Measurements from ENCODE around the gene G6PC1. TPM values are rescaled to one million over a fixed set of nuclear protein-coding genes. Genes with fewer than 3 reads are reported as not detected.

Gene G6PC1
- total and polyA plus RNA-seq, 2 of the 13 experiments (the other 11 are each of a cell fraction or from before 2014, with no cell fraction given) = 1.7 to 37.9 TPM

GRCh38 chr17:42920106-42920900 lies 19.7 kb downstream of the G6PC1 start (continued):
- TF ChIP-seq HNF4G (IDR thresholded peaks at IDR 0.05; ENCODE audit: borderline replicate concordance, low read depth, low read length) = peak; percentile 85
- TF ChIP-seq HNF4G (CRISPR knock-in tag; IDR thresholded peaks at IDR 0.05; ENCODE audit: borderline replicate concordance, low read depth) = peak; percentile 84
- peak; percentile 29 for TF ChIP-seq MEIS1 (CRISPR knock-in tag; IDR thresholded peaks at IDR 0.05; ENCODE audit: borderline replicate concordance)
- TF ChIP-seq KDM5B (CRISPR knock-in tag; IDR thresholded peaks at IDR 0.05; ENCODE audit: borderline replicate concordance) = peak; percentile 85; the same call in 1 of the 2 replicates
- peak; percentile 48; the same call in 1 of the 2 replicates for TF ChIP-seq RXRA (CRISPR knock-in tag; IDR thresholded peaks at IDR 0.05)
- TF ChIP-seq PATZ1 (CRISPR knock-in tag; IDR thresholded peaks at IDR 0.05) = peak; percentile 62
- no peak for TF ChIP-seq FOXA1 (IDR thresholded peaks at IDR 0.05)
- TF ChIP-seq FOXA1 (CRISPR knock-in tag; IDR thresholded peaks at IDR 0.05) = peak; percentile 22; the same call in 1 of the 2 replicates
- peak; percentile 74 for TF ChIP-seq MED1 (CRISPR knock-in tag; IDR thresholded peaks at IDR 0.05)
- peak in 1 of 2 experiments; percentile 47; a peak in 1 of 4 replicates for TF ChIP-seq HMGXB4 (CRISPR knock-in tag; IDR thresholded peaks at IDR 0.05; ENCODE audit: borderline replicate concordance in 1 of 2, low read depth in 1 of 2)
- TF ChIP-seq TFE3 (CRISPR knock-in tag; IDR thresholded peaks at IDR 0.05) = peak; percentile 31; the same call in 1 of the 2 replicates
- no peak for TF ChIP-seq ZNF747 (CRISPR knock-in tag; IDR thresholded peaks at IDR 0.05; ENCODE audit: borderline replicate concordance)
- TF ChIP-seq CEBPG (CRISPR knock-in tag; IDR thresholded peaks at IDR 0.05) = peak; percentile 85
- TF ChIP-seq SNAPC5 (CRISPR knock-in tag; IDR thresholded peaks at IDR 0.05; ENCODE audit: borderline replicate concordance) = no peak
- TF ChIP-seq ZBTB8A (CRISPR knock-in tag; IDR thresholded peaks at IDR 0.05; ENCODE audit: borderline replicate concordance, low read depth) = peak; percentile 5; the same call in 1 of the 2 replicates
- no peak for TF ChIP-seq ZNF101 (CRISPR knock-in tag; IDR thresholded peaks at IDR 0.05; ENCODE audit: borderline replicate concordance, low read depth)
- no peak for TF ChIP-seq MTF1 (CRISPR knock-in tag; IDR thresholded peaks at IDR 0.05)
- 0 out of 2 replicates have a peak, but pooled peaks have one; percentile 49 for TF ChIP-seq ETV5 (CRISPR knock-in tag; IDR thresholded peaks at IDR 0.05; ENCODE audit: borderline replicate concordance)
- peak; percentile 70; the same call in 1 of the 2 replicates for TF ChIP-seq HOXA3 (CRISPR knock-in tag; IDR thresholded peaks at IDR 0.05)
- peak; percentile 47; the same call in 1 of the 2 replicates for TF ChIP-seq ZMYM2 (CRISPR knock-in tag; IDR thresholded peaks at IDR 0.05)
- no peak for TF ChIP-seq MZF1 (CRISPR knock-in tag; IDR thresholded peaks at IDR 0.05; ENCODE audit: borderline replicate concordance)
- TF ChIP-seq KDM2A (CRISPR knock-in tag; IDR thresholded peaks at IDR 0.05; ENCODE audit: borderline replicate concordance, low read depth) = peak; percentile 37; the same call in 1 of the 2 replicates
- TF ChIP-seq ZSCAN25 (CRISPR knock-in tag; IDR thresholded peaks at IDR 0.05) = peak; percentile 95
- TF ChIP-seq RAD51 (IDR thresholded peaks at IDR 0.05; ENCODE audit: borderline replicate concordance) = no peak
- peak; percentile 71 for TF ChIP-seq BCL6 (CRISPR knock-in tag; IDR thresholded peaks at IDR 0.05)

All from HepG2 (cell line).